NK-92 (cell line): ENCODE measurements around the gene PTPN23.
"Not testable (repeated sequence)": the region's sequence is repeated elsewhere in the genome, so short reads cannot be mapped to it uniquely, and the experiment has no call there.

ENCODE experiments used
- DNase-seq: peaks from one replicate; lab custom pipeline; 2025; ENCODE audit not compliant: unreplicated experiment; lab: John Stamatoyannopoulos, UW

The PTPN23 gene

GRCh38 chr3:47367631-47368030, 13.2 kb upstream of the PTPN23 start:
- DNase-seq: no peak

- not testable (repeated sequence) for DNase-seq
Measured at GRCh38 chr3:47370020-47370419, 10.8 kb upstream of the PTPN23 start.

- DNase-seq: no peak
Measured at GRCh38 chr3:47370887-47371697, 9.7 kb upstream of the PTPN23 start.

- DNase-seq: no peak
Measured at GRCh38 chr3:47374587-47374986, 6.2 kb upstream of the PTPN23 start.

GRCh38 chr3:47376393-47376792, 4.4 kb upstream of the PTPN23 start:
- DNase-seq: no peak

- DNase-seq: no peak
Measured at GRCh38 chr3:47377186-47377585, 3.6 kb upstream of the PTPN23 start.

GRCh38 chr3:47378869-47379268, 2.0 kb upstream of the PTPN23 start:
- no peak for DNase-seq

- no peak for DNase-seq
Measured at GRCh38 chr3:47379411-47379899, 1.4 kb upstream of the PTPN23 start.

- DNase-seq: no peak
Measured at GRCh38 chr3:47380026-47380600, 708 bp upstream of the PTPN23 start.

GRCh38 chr3:47381317-47382157, 716 bp downstream of the PTPN23 start:
- DNase-seq: no peak

GRCh38 chr3:47384425-47384824, 3.6 kb downstream of the PTPN23 start:
- DNase-seq: no peak

- no peak for DNase-seq
Measured at GRCh38 chr3:47385007-47385406, 4.2 kb downstream of the PTPN23 start.

GRCh38 chr3:47385796-47386195, 5.0 kb downstream of the PTPN23 start:
- DNase-seq: no peak

GRCh38 chr3:47392933-47393332, 12.1 kb downstream of the PTPN23 start:
- no peak for DNase-seq

- DNase-seq: no peak
Measured at GRCh38 chr3:47394140-47394870, 13.5 kb downstream of the PTPN23 start.

GRCh38 chr3:47394881-47395280, 14.1 kb downstream of the PTPN23 start:
- DNase-seq: no peak

GRCh38 chr3:47398228-47398627, 17.4 kb downstream of the PTPN23 start:
- DNase-seq: no peak

GRCh38 chr3:47399016-47399415, 18.2 kb downstream of the PTPN23 start:
- no peak for DNase-seq

GRCh38 chr3:47399531-47400270, 18.9 kb downstream of the PTPN23 start:
- no peak for DNase-seq

GRCh38 chr3:47404431-47404876, 23.6 kb downstream of the PTPN23 start:
- DNase-seq: no peak
